PC-9 (cell line): ENCODE data around the gene CASKIN1. TPM values are rescaled to one million over a fixed set of nuclear protein-coding genes. Genes with fewer than 3 reads are reported as not detected.
A peak's percentile ranks its signal among the peaks of the same experiment; 100 is the strongest.

Experiments used
- Bru-seq: library from RNA; stranded (reverse); fragments of 400-500 nt; gene quantifications from one replicate; lab custom pipeline; 2021; lab: Mats Ljungman, UMichigan
- BruChase-seq, 2 experiments: library from RNA; stranded (reverse); fragments of 400-500 nt; gene quantifications; one replicate each; lab custom pipeline; 2021; lab: Mats Ljungman, UMichigan
- BruUV-seq: library from RNA; stranded (reverse); fragments of 400-500 nt; replicated peaks from 2 replicates; lab custom pipeline; 2021; lab: Mats Ljungman, UMichigan
- CTCF ChIA-PET: fragments of 300-600 bp; sonication (Branson Sonifier 250); formaldehyde crosslinking; loops from one replicate; lab custom pipeline; 2022; ENCODE audit warnings: antibody characterized with exemption; lab: Charles Lee
- POLR2A ChIA-PET: fragments of 300-600 bp; sonication (Branson Sonifier 250); formaldehyde crosslinking; loops from one replicate; lab custom pipeline; 2022; ENCODE audit warnings: antibody characterized with exemption; ENCODE audit not compliant: unreplicated experiment; lab: Charles Lee
- DNase-seq, 2 experiments: peaks; one replicate each; pipeline versions ENCODE4 v3.0.0 to v3.0.0-alpha.2; 2015 to 2022; ENCODE audit warnings: mixed read lengths in 1 of 2
- H2AFZ ChIP-seq: fragments of 200-600 bp; sonication (generic); 2 replicates; pipeline ENCODE4 v1.8.1; 2017; ENCODE audit warnings: antibody characterized with exemption
- H3F3A ChIP-seq: fragments of 200-600 bp; sonication (generic); 2 replicates; pipeline ENCODE4 v1.8.1; 2017; ENCODE audit warnings: antibody characterized with exemption, mild to moderate bottlenecking, low read depth; ENCODE audit not compliant: insufficient read depth
- H3K27ac ChIP-seq: fragments of 200-600 bp; sonication (generic); 2 replicates; pipeline ENCODE4 v1.6.1; 2016; ENCODE audit warnings: mixed run types
- H3K27me3 ChIP-seq: fragments of 200-600 bp; sonication (generic); 2 replicates; pipeline ENCODE4 v1.6.1; 2016; ENCODE audit warnings: low read depth, mixed run types; ENCODE audit not compliant: insufficient read depth
- H3K36me3 ChIP-seq: fragments of 200-600 bp; sonication (generic); 2 replicates; pipeline ENCODE4 v1.6.1; 2016; ENCODE audit warnings: low read depth, mixed run types
- H3K4me1 ChIP-seq: fragments of 200-600 bp; sonication (generic); replicated peaks from 2 replicates; pipeline ENCODE4 v1.6.1; 2016; ENCODE audit warnings: mixed run types; ENCODE audit not compliant: insufficient read depth
- H3K4me2 ChIP-seq: fragments of 200-600 bp; sonication (generic); 2 replicates; pipeline ENCODE4 v1.6.1; 2017; ENCODE audit warnings: mixed run types
- H3K4me3 ChIP-seq: fragments of 200-600 bp; sonication (generic); 2 replicates; pipeline ENCODE4 v1.6.1; 2016; ENCODE audit warnings: mixed run types
- H3K79me2 ChIP-seq: fragments of 200-600 bp; sonication (generic); 2 replicates; pipeline ENCODE4 v1.6.1; 2017; ENCODE audit warnings: low read depth, mixed run types
- H3K9me2 ChIP-seq: fragments of 200-600 bp; sonication (generic); 2 replicates; pipeline ENCODE4 v1.8.1; 2017; ENCODE audit warnings: mild to moderate bottlenecking; ENCODE audit not compliant: insufficient read depth
- H3K9me3 ChIP-seq: fragments of 200-600 bp; sonication (generic); 2 replicates; pipeline ENCODE4 v1.8.1; 2016; ENCODE audit warnings: low read depth; ENCODE audit not compliant: insufficient read depth
- H4K20me1 ChIP-seq: fragments of 200-600 bp; sonication (generic); 2 replicates; pipeline ENCODE4 v1.8.1; 2017; ENCODE audit not compliant: insufficient read depth
- EZH2 ChIP-seq: fragments of 200-600 bp; sonication (generic); IDR thresholded peaks from 2 replicates; pipeline ENCODE4 v1.8.0; 2017; ENCODE audit warnings: antibody characterized with exemption, low read depth
- intact Hi-C: fragments of 100-400 bp; cut with micrococcal nuclease; formaldehyde crosslinking; loops from one replicate; pipeline ENCODE4 v1.10.0; 2022; ENCODE audit not compliant: unreplicated experiment
- long read RNA-seq: library from polyadenylated mRNA; stranded (forward); transcript quantifications from one replicate; pipeline ENCODE4 v2.0.0, GENCODE V29; 2022
- total RNA-seq: library from RNA; stranded (reverse); gene quantifications from 2 replicates; pipeline ENCODE4 v1.2.3, GENCODE V29; 2021
- TF ChIP-seq, protein P1 (sequence below): fragments of 200-600 bp; sonication (generic); conservative IDR thresholded peaks from 2 replicates; pipeline ENCODE4 v1.6.1; 2017; ENCODE audit warnings: mixed run types, antibody characterized with exemption, mild to moderate bottlenecking, moderate library complexity

CASKIN1 gene, protein sequence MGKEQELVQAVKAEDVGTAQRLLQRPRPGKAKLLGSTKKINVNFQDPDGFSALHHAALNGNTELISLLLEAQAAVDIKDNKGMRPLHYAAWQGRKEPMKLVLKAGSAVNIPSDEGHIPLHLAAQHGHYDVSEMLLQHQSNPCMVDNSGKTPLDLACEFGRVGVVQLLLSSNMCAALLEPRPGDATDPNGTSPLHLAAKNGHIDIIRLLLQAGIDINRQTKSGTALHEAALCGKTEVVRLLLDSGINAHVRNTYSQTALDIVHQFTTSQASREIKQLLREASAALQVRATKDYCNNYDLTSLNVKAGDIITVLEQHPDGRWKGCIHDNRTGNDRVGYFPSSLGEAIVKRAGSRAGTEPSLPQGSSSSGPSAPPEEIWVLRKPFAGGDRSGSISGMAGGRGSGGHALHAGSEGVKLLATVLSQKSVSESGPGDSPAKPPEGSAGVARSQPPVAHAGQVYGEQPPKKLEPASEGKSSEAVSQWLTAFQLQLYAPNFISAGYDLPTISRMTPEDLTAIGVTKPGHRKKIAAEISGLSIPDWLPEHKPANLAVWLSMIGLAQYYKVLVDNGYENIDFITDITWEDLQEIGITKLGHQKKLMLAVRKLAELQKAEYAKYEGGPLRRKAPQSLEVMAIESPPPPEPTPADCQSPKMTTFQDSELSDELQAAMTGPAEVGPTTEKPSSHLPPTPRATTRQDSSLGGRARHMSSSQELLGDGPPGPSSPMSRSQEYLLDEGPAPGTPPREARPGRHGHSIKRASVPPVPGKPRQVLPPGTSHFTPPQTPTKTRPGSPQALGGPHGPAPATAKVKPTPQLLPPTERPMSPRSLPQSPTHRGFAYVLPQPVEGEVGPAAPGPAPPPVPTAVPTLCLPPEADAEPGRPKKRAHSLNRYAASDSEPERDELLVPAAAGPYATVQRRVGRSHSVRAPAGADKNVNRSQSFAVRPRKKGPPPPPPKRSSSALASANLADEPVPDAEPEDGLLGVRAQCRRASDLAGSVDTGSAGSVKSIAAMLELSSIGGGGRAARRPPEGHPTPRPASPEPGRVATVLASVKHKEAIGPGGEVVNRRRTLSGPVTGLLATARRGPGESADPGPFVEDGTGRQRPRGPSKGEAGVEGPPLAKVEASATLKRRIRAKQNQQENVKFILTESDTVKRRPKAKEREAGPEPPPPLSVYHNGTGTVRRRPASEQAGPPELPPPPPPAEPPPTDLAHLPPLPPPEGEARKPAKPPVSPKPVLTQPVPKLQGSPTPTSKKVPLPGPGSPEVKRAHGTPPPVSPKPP (N-terminal part only)
- total RNA-seq, result 2.1 and 3.3 TPM in 2 replicates
- percentile 14 among the genes with signal in this experiment for Bru-seq, nascent RNA
- percentile 23 among the genes with signal in this experiment for BruChase-seq, experiment 1, labeled RNA remaining after a 2-hour chase
- percentile 26 among the genes with signal in this experiment for BruChase-seq, experiment 2, labeled RNA remaining after a 6-hour chase
- long read RNA-seq, partial matches to known transcripts, result 0 of 1 reads
- long read RNA-seq, other reads (novel, unspliced or antisense), result 1 of 1 reads

DNA sequence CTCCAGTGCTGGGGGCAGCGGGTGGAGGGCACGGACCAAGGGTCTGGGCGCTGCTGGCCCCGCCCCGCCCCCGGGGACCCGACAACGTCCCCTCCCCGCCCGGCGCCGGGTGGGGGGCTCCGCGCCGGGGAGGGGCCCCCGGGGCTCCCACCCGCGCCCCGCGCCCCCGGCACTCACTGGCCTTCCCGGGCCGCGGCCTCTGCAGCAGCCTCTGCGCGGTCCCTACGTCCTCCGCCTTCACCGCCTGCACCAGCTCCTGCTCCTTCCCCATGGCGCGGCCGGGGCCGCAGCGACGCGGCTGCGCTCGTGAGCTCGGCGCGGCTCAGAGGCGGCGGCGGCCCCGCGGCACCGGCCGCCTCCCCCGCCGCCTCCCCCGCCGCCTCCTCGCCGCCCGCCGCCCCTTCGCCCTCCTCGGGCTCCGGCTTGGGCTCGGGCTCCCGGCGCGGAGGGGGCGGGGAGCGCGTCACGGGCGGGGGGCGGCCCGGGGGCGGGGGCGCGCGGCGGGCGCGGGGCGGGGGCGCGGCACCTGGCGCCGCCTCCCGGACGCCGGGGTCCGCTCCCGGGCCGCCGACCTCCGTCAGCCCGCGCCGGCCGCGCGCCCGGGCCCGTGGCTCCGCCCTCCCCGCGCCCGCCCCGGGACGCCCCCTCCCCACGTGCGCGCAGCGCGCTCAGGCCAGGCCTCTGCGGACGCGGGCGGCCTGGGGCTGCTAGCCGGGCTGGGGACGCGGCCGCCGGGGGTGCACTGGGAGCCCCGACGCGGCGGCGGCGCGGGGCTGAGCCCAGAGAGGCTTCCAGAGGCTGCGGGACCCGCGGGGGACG lies at the start of gene CASKIN1:
Gene CASKIN1, minus strand, starts transcription at position 444 of the 819 bp plus-strand sequence. Its CDS starts 173 bp downstream, at position 271.
- Histone ChIP-seq H3K79me2 (no peaks in the 10 kb centered on the region), H3K36me3 (no peaks in the 10 kb centered on the region), H3K9me2 (no peaks in the 10 kb centered on the region), H3K4me3 (peak within 1 kb of the TSS; percentile 48; the same call in 1 of the 2 replicates), H3K27ac (no peak within 1 kb of the TSS), H3K9me3 (no peaks in the 10 kb centered on the region), H3K4me2 (peak within 1 kb of the TSS; percentile 77), H3K27me3 (peaks cover 35% of the 10 kb centered on the region), H3K4me1 (no peaks in the 10 kb centered on the region), H4K20me1 (no peaks in the 10 kb centered on the region), H2AFZ (no peak within 1 kb of the TSS), H3F3A (peaks cover 12% of the 10 kb centered on the region; the same call in 1 of the 2 replicates)
- TF ChIP-seq EZH2, result no peak
- TF ChIP-seq, protein P1, sequence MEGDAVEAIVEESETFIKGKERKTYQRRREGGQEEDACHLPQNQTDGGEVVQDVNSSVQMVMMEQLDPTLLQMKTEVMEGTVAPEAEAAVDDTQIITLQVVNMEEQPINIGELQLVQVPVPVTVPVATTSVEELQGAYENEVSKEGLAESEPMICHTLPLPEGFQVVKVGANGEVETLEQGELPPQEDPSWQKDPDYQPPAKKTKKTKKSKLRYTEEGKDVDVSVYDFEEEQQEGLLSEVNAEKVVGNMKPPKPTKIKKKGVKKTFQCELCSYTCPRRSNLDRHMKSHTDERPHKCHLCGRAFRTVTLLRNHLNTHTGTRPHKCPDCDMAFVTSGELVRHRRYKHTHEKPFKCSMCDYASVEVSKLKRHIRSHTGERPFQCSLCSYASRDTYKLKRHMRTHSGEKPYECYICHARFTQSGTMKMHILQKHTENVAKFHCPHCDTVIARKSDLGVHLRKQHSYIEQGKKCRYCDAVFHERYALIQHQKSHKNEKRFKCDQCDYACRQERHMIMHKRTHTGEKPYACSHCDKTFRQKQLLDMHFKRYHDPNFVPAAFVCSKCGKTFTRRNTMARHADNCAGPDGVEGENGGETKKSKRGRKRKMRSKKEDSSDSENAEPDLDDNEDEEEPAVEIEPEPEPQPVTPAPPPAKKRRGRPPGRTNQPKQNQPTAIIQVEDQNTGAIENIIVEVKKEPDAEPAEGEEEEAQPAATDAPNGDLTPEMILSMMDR, result no peak
- intact Hi-C loops, result loop anchor here (5.0 kb wide), 1 partner anchor 306 kb away; no protein-coding TSS in a partner anchor
- BruUV-seq, result no TSS peak
- DNase-seq, result no peak
- ChIA-PET CTCF (interaction anchor here (0.5 kb wide), 1 partner anchor 848 kb away, joined by 3 read pairs; no protein-coding TSS in a partner anchor), POLR2A (no interaction called here)

DNA sequence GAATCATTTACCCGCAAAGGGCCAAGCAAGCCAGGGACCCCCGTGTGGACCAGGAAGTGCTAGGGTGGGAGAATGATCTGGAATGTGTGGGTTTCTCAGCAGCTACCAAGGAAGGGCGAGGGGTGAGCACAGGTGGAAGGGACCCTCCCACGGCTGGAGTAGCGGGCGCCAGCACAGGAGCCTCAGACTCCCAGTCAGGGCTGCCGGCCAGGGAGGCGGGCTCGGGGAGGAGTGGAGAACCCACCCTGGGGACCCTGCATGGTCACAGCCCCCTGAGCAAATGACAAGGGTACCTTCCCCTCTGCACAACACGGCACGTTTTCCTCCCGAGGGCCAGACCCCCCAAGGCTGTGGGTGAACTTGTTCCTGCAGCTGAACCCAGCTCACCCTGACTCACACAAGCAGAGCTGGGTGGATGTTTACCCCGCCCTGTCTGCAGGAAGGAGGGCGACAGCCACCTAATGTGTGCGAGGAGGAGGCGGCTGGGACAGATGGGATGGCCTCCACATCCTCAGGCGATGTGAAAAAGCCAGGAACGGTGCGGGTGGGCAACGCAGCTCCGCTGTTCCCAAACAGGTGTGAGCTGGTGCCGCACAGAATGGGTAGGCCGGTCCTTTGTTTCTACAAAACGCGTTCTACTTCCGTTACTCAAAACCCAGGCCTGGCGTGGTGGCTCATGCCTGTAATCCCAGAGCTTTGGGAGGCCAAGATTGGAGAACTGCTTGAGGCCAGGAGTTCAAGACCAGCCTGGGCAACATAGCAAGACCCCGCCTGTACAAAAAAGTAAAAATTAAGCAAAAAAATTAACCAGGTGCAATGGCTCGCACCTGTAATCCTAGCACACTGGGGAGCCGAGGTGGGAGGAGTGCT lies 48.8 kb upstream of the CASKIN1 start:
- Histone ChIP-seq H3F3A (peaks cover 18% of the 10 kb centered on the region), H3K27me3 (no peaks in the 10 kb centered on the region), H3K27ac (no peak overlapping the region), H3K9me3 (no peaks in the 10 kb centered on the region), H3K79me2 (peaks cover 30% of the 10 kb centered on the region), H3K4me3 (no peak overlapping the region), H4K20me1 (peaks cover 32% of the 10 kb centered on the region), H3K4me1 (peaks cover 4% of the 10 kb centered on the region; the same call in 1 of the 2 replicates), H3K36me3 (no peaks in the 10 kb centered on the region; the same call in none of the 2 replicates), H3K4me2 (no peak overlapping the region), H3K9me2 (no peaks in the 10 kb centered on the region), H2AFZ (no peak overlapping the region)
- DNase-seq, result no peak
- POLR2A ChIA-PET, result no interaction called here
- intact Hi-C loops, result no loop called here
- TF ChIP-seq, protein P1, result no peak
- no peak for TF ChIP-seq EZH2
- BruUV-seq, result no TSS peak
- CTCF ChIA-PET, result no interaction called here
